Bronchial epithelial cell (primary cell): ENCODE data around the gene AOPEP. TPM values are rescaled to one million over a fixed set of nuclear protein-coding genes. Genes with fewer than 3 reads are reported as not detected.

ENCODE experiments used
- DNase-seq: peaks from one replicate; pipeline ENCODE4 v3.0.0-alpha.2; 2010; ENCODE audit warnings: low read depth
- FAIRE-seq: peaks from 2 replicates; lab custom pipeline; 2011; peaks lifted over from hg19 to GRCh38; lab: Jason Lieb, UNC
- H3K27me3 ChIP-seq: 2 replicates; pipeline ENCODE4 v1.5.1; 2011; ENCODE audit warnings: low read length; ENCODE audit not compliant: control insufficient read depth, insufficient read depth
- H3K36me3 ChIP-seq: 2 replicates; pipeline ENCODE4 v1.5.1; 2011; ENCODE audit warnings: low read length; ENCODE audit not compliant: control insufficient read depth, insufficient read depth
- H3K4me3 ChIP-seq: 2 replicates; pipeline ENCODE4 v1.5.1; 2011; ENCODE audit warnings: mild to moderate bottlenecking, low read depth, low read length, control low read depth
- CTCF ChIP-seq: IDR thresholded peaks from 2 replicates; pipeline ENCODE4 v1.5.1; 2011; ENCODE audit warnings: mild to moderate bottlenecking, moderate library complexity, low read length, control low read depth, inconsistent platforms; ENCODE audit not compliant: insufficient read depth, severe bottlenecking
- total RNA-seq: library from RNA; depleted of rRNA; stranded (reverse); fragments of >200 nt; gene quantifications from 2 replicates; pipeline ENCODE4 v1.2.1, GENCODE V29; 2014

AOPEP gene
- total RNA-seq, 1 donor from 2014 or later, result 91.1 TPM

- FAIRE-seq, result no peak
Measured at GRCh38 chr9:95055851-95056551, 329.5 kb downstream of the AOPEP start.

GRCh38 chr9:95057101-95057500 lies 330.6 kb downstream of the AOPEP start:
- Histone ChIP-seq H3K27me3 (no peaks in the 10 kb centered on the region), H3K4me3 (no peak overlapping the region), H3K36me3 (peaks cover 7% of the 10 kb centered on the region)
- no peak for DNase-seq
- no peak for FAIRE-seq
- no peak for TF ChIP-seq CTCF

More at GRCh38 chr9:95055851-95056551, 329.5 kb downstream of the AOPEP start:
- H3K4me3 ChIP-seq, result no peak overlapping the region
- peaks cover 6% of the 10 kb centered on the region for H3K36me3 ChIP-seq
- H3K27me3 ChIP-seq, result no peaks in the 10 kb centered on the region
- no peak for TF ChIP-seq CTCF
- no peak for DNase-seq

- no peak for DNase-seq
- FAIRE-seq, result no peak
- H3K27me3 ChIP-seq, result no peaks in the 10 kb centered on the region
- no peak overlapping the region for H3K4me3 ChIP-seq
- no peak for TF ChIP-seq CTCF
- H3K36me3 ChIP-seq, result peaks cover 14% of the 10 kb centered on the region
Measured at GRCh38 chr9:95058121-95058785, 331.8 kb downstream of the AOPEP start.

GRCh38 chr9:95058795-95059386 lies 332.4 kb downstream of the AOPEP start:
- no peak for DNase-seq

GRCh38 chr9:95060234-95060633 lies 333.7 kb downstream of the AOPEP start:
- DNase-seq, result no peak
- peaks cover 22% of the 10 kb centered on the region for H3K36me3 ChIP-seq
- TF ChIP-seq CTCF, result no peak
- H3K4me3 ChIP-seq, result no peak overlapping the region
- no peaks in the 10 kb centered on the region for H3K27me3 ChIP-seq
- FAIRE-seq, result no peak

More at GRCh38 chr9:95058795-95059386, 332.4 kb downstream of the AOPEP start:
- no peak for FAIRE-seq
- H3K36me3 ChIP-seq, result peaks cover 16% of the 10 kb centered on the region
- no peaks in the 10 kb centered on the region for H3K27me3 ChIP-seq
- no peak for TF ChIP-seq CTCF
- H3K4me3 ChIP-seq, result no peak overlapping the region
